Vagina (tissue), 2 donors: ENCODE measurements around the gene STAU1.

Experiments
- CTCF ChIP-seq, 3 experiments: fragments of 450-650 bp in 2 of 3; fragments of 200-600 bp in 1 of 3; sonication (generic) in 1 of 3; IDR thresholded peaks; one replicate each; pipeline ENCODE4 v1.5.1; 2017 to 2019; ENCODE audit warnings: antibody characterized with exemption in 3 of 3, mild to moderate bottlenecking in 2 of 3, moderate library complexity in 2 of 3
- POLR2A ChIP-seq, 2 donors: fragments of 450-650 bp; IDR thresholded peaks; one replicate each; pipeline ENCODE4 v1.6.1; 2017; ENCODE audit warnings: antibody characterized with exemption in 2 of 2, mild to moderate bottlenecking in 2 of 2, moderate library complexity in 2 of 2

GRCh38 chr20:49236301-49236700 lies 48.2 kb upstream of the STAU1 start:
- TF ChIP-seq CTCF (IDR thresholded peaks at IDR 0.05) (no peak), POLR2A (IDR thresholded peaks at IDR 0.05) (no peak)
